GM12875 (cell line): Measurements from ENCODE around the gene NFIA.

Source experiments
- H3K4me3 ChIP-seq: one replicate; pipeline ENCODE4 v1.5.1; 2011; ENCODE audit warnings: low read depth, low read length, control low read depth
- CTCF ChIP-seq: IDR thresholded peaks from 2 replicates; pipeline ENCODE4 v1.5.1; 2011; ENCODE audit warnings: low read depth, mild to moderate bottlenecking, control low read depth, inconsistent platforms, low read length, moderate library complexity, borderline replicate concordance; ENCODE audit not compliant: insufficient read depth

NFIA gene

GRCh38 chr1:61330571-61330970 lies 248.2 kb downstream of the NFIA start:
- TF ChIP-seq CTCF, result no peak
- no peak overlapping the region for H3K4me3 ChIP-seq

- no peak overlapping the region for H3K4me3 ChIP-seq
- TF ChIP-seq CTCF, result no peak
Measured at GRCh38 chr1:61332196-61332753, 249.9 kb downstream of the NFIA start.

- no peak overlapping the region for H3K4me3 ChIP-seq
- TF ChIP-seq CTCF, result no peak
Measured at GRCh38 chr1:61332796-61333195, 250.4 kb downstream of the NFIA start.

DNA sequence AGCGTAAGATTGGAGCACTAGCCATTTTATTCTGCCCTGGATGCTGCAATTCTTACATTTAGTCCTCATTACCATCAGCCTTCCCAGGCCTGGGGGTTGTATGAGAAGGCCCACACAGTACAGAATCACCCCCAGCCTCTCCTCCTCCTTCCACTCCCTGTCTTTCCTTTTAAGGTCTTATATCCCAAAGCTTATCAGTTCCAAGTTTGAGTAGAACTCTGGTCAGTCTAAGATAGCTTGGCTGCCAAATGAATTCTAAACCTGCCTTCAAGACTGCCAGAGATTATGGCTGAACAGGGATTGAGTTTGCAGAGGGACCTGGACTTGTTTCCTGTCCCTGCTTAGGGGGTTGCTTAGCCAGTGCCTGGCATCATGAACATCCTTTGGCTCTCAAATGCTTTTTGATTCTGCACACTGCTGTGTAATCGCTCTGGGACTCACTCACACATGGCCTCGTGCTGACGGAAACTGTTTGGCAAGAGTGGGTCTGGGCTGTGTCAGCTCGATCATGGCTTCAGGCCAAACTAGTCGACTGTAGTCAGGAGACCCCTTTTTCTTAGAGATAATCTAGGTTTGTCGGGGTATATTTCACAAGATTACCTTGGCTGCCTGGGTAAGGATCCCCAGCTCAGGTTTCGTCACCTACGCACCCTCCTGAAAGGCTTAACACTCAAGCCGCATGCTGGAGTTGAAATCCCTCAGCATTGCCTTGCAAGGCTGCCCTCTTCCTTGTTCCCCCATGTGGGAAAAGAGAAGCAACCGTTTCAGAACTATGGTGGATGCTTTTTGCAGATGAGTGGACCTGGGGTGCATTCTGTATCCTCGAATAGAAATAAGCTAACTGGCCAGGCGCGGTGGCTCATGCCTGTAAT lies 252.6 kb downstream of the NFIA start:
- H3K4me3 ChIP-seq, result no peak overlapping the region
- TF ChIP-seq CTCF, result no peak

- H3K4me3 ChIP-seq, result no peak overlapping the region
- TF ChIP-seq CTCF, result no peak
Measured at GRCh38 chr1:61337037-61337436, 254.7 kb downstream of the NFIA start.

GRCh38 chr1:61337441-61337951 lies 255.1 kb downstream of the NFIA start:
- H3K4me3 ChIP-seq, result no peak overlapping the region

More at GRCh38 chr1:61337441-61337951, 255.1 kb downstream of the NFIA start:
- TF ChIP-seq CTCF, result no peak
